COLO829 (cell line): ENCODE results near the gene ZNF660.
A peak's percentile ranks its signal among the peaks of the same experiment; 100 is the strongest.

Source experiments
- DNase-seq: peaks from one replicate; pipeline ENCODE4 v3.0.0; 2012; ENCODE audit warnings: low spot score

The ZNF660 gene

DNA sequence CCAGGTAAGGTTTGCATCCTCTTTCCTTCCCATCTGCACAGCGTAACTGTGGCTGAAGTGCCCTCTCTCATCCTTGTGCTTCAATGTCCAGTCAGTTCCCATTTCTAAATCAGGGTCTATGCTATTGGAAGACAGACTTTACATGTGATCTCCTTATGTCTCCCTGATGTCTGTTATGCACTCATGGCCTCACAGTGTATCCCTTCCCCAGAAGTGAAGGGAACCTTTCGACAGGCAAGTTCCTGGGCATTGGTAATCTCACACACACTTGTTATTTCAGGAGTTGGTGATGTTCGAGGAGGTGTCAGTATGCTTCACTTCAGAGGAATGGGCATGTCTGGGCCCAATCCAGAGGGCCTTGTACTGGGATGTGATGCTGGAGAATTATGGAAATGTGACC lies 47.4 kb downstream of the ZNF660 start:
- no peak for DNase-seq

DNA sequence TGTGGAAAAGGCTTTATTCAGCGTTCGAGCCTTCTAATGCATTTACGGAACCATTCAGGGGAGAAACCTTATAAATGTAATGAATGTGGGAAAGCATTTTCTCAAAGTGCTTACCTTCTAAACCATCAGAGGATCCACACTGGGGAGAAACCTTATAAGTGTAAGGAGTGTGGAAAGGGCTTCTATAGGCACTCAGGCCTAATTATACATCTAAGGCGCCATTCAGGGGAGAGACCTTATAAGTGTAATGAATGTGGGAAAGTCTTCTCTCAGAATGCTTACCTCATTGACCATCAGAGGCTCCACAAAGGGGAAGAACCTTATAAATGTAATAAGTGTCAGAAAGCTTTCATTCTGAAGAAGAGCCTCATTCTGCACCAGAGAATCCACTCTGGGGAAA lies 57.6 kb downstream of the ZNF660 start:
- DNase-seq, result no peak

DNA sequence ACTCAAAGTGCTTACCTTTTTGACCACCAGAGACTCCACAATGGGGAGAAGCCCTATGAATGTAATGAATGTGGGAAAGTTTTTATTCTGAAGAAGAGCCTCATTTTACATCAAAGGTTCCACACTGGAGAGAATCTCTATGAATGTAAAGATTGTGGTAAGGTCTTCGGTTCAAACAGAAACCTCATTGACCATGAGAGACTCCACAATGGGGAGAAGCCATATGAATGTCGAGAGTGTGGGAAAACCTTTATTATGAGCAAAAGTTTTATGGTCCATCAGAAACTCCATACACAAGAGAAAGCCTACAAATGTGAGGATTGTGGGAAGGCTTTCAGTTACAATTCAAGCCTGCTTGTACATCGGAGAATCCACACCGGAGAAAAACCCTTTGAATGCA lies 58.3 kb downstream of the ZNF660 start:
- DNase-seq, result no peak

DNA sequence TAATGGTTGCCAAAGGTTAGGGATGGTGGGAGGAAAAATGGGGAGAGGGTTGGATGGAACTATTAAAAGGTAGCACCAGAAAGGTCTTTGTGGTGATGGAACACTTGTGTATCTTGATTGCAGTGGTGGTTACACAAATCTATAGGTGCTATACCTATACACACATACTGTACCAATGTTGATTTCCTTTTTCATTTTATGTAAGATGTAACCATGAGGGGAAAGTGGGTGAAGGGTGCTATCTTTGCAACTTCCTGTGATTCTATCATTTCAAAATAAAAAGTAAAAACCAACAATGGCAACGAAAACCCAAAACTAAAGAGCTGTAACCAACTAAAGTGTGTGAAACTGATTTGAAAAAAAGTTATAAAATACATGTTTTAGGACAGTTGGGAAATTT lies 63.0 kb downstream of the ZNF660 start:
- DNase-seq, result no peak

GRCh38 chr3:44648564-44649229 lies 63.9 kb downstream of the ZNF660 start, which contains the start of gene ZNF35:
ZNF35 (plus strand) TSS chr3:44648732; CDS start chr3:44651068, 2,336 bp downstream.
- DNase-seq, result peak; percentile 76
